Trophoblast cell (in vitro differentiated cells and primary cell): Measurements from ENCODE around the gene UIMC1.

Experiments
- DNase-seq, 2 donors: peaks; one replicate each; pipeline ENCODE4 v3.0.0-alpha.2; 2016
- H2AFZ ChIP-seq: 2 replicates; pipeline ENCODE4 v1.6.1; 2013; ENCODE audit warnings: low read length, moderate library complexity, mild to moderate bottlenecking; ENCODE audit not compliant: insufficient read depth, poor library complexity
- H2AK5ac ChIP-seq: 2 replicates; pipeline ENCODE4 v1.6.1; 2013; ENCODE audit warnings: mild to moderate bottlenecking, low read length
- H2BK120ac ChIP-seq: 2 replicates; pipeline ENCODE4 v1.6.1; 2013; ENCODE audit warnings: low read length, mild to moderate bottlenecking, moderate library complexity; ENCODE audit not compliant: insufficient read depth, poor library complexity
- H2BK12ac ChIP-seq: 2 replicates; pipeline ENCODE4 v1.6.1; 2013; ENCODE audit warnings: mild to moderate bottlenecking, low read length, moderate library complexity
- H2BK5ac ChIP-seq: 2 replicates; pipeline ENCODE4 v1.6.1; 2013; ENCODE audit warnings: low read length, low read depth, moderate library complexity, mild to moderate bottlenecking; ENCODE audit not compliant: poor library complexity
- H3K14ac ChIP-seq: 2 replicates; pipeline ENCODE4 v1.6.1; 2013; ENCODE audit warnings: mild to moderate bottlenecking, low read length
- H3K18ac ChIP-seq: 2 replicates; pipeline ENCODE4 v1.6.1; 2013; ENCODE audit warnings: mild to moderate bottlenecking, low read length
- H3K23ac ChIP-seq: 2 replicates; pipeline ENCODE4 v1.6.1; 2013; ENCODE audit warnings: low read length
- H3K27ac ChIP-seq: 2 replicates; pipeline ENCODE4 v1.5.1; 2013; ENCODE audit warnings: low read depth, mild to moderate bottlenecking, inconsistent platforms, low read length, moderate library complexity
- H3K27me3 ChIP-seq: 2 replicates; pipeline ENCODE4 v1.6.1; 2013; ENCODE audit warnings: inconsistent platforms, mild to moderate bottlenecking, low read length, moderate library complexity; ENCODE audit not compliant: insufficient read depth
- H3K36me3 ChIP-seq, 2 experiments: 1 replicate in 1 of 2; 2 replicates in 1 of 2; pipeline ENCODE4 v1.6.1; 2013; ENCODE audit warnings: low read length in 2 of 2, mild to moderate bottlenecking in 2 of 2, moderate library complexity in 1 of 2; ENCODE audit not compliant: insufficient read depth in 2 of 2, control insufficient read depth in 1 of 2
- H3K4ac ChIP-seq: 2 replicates; pipeline ENCODE4 v1.6.1; 2013; ENCODE audit warnings: low read depth, mild to moderate bottlenecking, low read length, moderate library complexity
- H3K4me1 ChIP-seq, 2 experiments: 1 replicate in 1 of 2; 2 replicates in 1 of 2; pipeline ENCODE4 v1.6.1; 2013; ENCODE audit warnings: low read length in 2 of 2, mild to moderate bottlenecking in 2 of 2, moderate library complexity in 1 of 2; ENCODE audit not compliant: insufficient read depth in 2 of 2, control insufficient read depth in 1 of 2
- H3K4me2 ChIP-seq: 2 replicates; pipeline ENCODE4 v1.6.1; 2013; ENCODE audit warnings: inconsistent platforms, mild to moderate bottlenecking, low read length, moderate library complexity
- H3K4me3 ChIP-seq: 2 replicates; pipeline ENCODE4 v1.5.1; 2013; ENCODE audit warnings: mild to moderate bottlenecking, low read depth, low read length, inconsistent platforms
- H3K79me1 ChIP-seq: one replicate; pipeline ENCODE4 v1.6.1; 2013; ENCODE audit warnings: low read length
- H3K79me2 ChIP-seq: 2 replicates; pipeline ENCODE4 v1.6.1; 2013; ENCODE audit warnings: low read length, mild to moderate bottlenecking; ENCODE audit not compliant: control insufficient read depth, insufficient read depth, poor library complexity
- H3K9ac ChIP-seq: 2 replicates; pipeline ENCODE4 v1.6.1; 2013; ENCODE audit warnings: mild to moderate bottlenecking, low read length
- H3K9me3 ChIP-seq: 2 replicates; pipeline ENCODE4 v1.6.1; 2013; ENCODE audit warnings: low read depth, mild to moderate bottlenecking, control low read depth, inconsistent platforms, low read length; ENCODE audit not compliant: insufficient read depth
- H4K12ac ChIP-seq: 2 replicates; pipeline ENCODE4 v1.6.1; 2013; ENCODE audit warnings: low read depth, mild to moderate bottlenecking, low read length, moderate library complexity
- H4K8ac ChIP-seq: 2 replicates; pipeline ENCODE4 v1.6.1; 2013; ENCODE audit warnings: low read depth, mild to moderate bottlenecking, low read length, moderate library complexity
- H4K91ac ChIP-seq: one replicate; pipeline ENCODE4 v1.6.1; 2013; ENCODE audit warnings: low read depth, mild to moderate bottlenecking, low read length, moderate library complexity
- WGBS: extraction: QIAGEN DNeasy Blood & Tissue Kit; methylation state at CpG from one replicate; pipeline ENCODE4 v1.1.7; 2013; ENCODE audit warnings: missing lambda C conversion rate; ENCODE audit not compliant: insufficient read length, insufficient coverage; ENCODE audit errors: extremely low coverage; 5-methylcytosine and 5-hydroxymethylcytosine counted together

The UIMC1 gene

GRCh38 chr5:176857216-176857893 lies 149.2 kb downstream of the UIMC1 start:
- Histone ChIP-seq H2BK120ac (no peak overlapping the region), H2BK12ac (no peak overlapping the region), H2AFZ (no peak overlapping the region), H3K79me1 (no peaks in the 10 kb centered on the region), H3K27ac (no peak overlapping the region), H4K91ac (no peak overlapping the region), H3K9me3 (peaks cover 1% of the 10 kb centered on the region), H3K4ac (no peak overlapping the region), H3K79me2 (no peaks in the 10 kb centered on the region), H3K27me3 (no peaks in the 10 kb centered on the region), H3K23ac (no peak overlapping the region), H2AK5ac (no peak overlapping the region), H2BK5ac (no peak overlapping the region), H3K4me3 (no peak overlapping the region), H3K9ac (no peak overlapping the region), H3K14ac (no peak overlapping the region), H3K4me2 (no peak overlapping the region), H3K18ac (no peak overlapping the region), H3K4me1 (no peaks in the 10 kb centered on the region), H3K36me3 (no peaks in the 10 kb centered on the region), H4K8ac (no peak overlapping the region), H4K12ac (no peak overlapping the region)
- WGBS, result no CpG with 5 or more reads among the region's 19 CpGs
- DNase-seq, result no peak

GRCh38 chr5:176856746-176857145 lies 149.8 kb downstream of the UIMC1 start:
- no CpG with 5 or more reads among the region's 8 CpGs for WGBS
- Histone ChIP-seq H3K27ac (no peak overlapping the region), H3K23ac (no peak overlapping the region)

GRCh38 chr5:176855598-176855997 lies 151.0 kb downstream of the UIMC1 start:
- Histone ChIP-seq H3K4me1 (no peaks in the 10 kb centered on the region), H3K18ac (no peak overlapping the region), H3K4ac (no peak overlapping the region), H3K27me3 (no peaks in the 10 kb centered on the region), H3K4me2 (no peak overlapping the region), H3K27ac (no peak overlapping the region), H2AK5ac (no peak overlapping the region), H3K23ac (no peak overlapping the region), H2BK120ac (no peak overlapping the region), H2AFZ (no peak overlapping the region), H3K9me3 (no peaks in the 10 kb centered on the region), H2BK12ac (no peak overlapping the region), H3K9ac (no peak overlapping the region), H4K91ac (no peak overlapping the region), H3K79me2 (no peaks in the 10 kb centered on the region), H4K8ac (no peak overlapping the region), H2BK5ac (no peak overlapping the region), H3K14ac (no peak overlapping the region), H4K12ac (no peak overlapping the region), H3K36me3 (no peaks in the 10 kb centered on the region), H3K4me3 (no peak overlapping the region), H3K79me1 (no peaks in the 10 kb centered on the region)
- no CpG with 5 or more reads among the region's 18 CpGs for WGBS
- no peak for DNase-seq

More at GRCh38 chr5:176856746-176857145, 149.8 kb downstream of the UIMC1 start:
- no peak overlapping the region for H2BK120ac ChIP-seq
- H3K79me1 ChIP-seq, result no peaks in the 10 kb centered on the region
- no peak overlapping the region for H3K9ac ChIP-seq
- no peak overlapping the region for H4K8ac ChIP-seq
- H2AK5ac ChIP-seq, result no peak overlapping the region
- H4K12ac ChIP-seq, result no peak overlapping the region
- no peaks in the 10 kb centered on the region for H3K4me1 ChIP-seq
- no peaks in the 10 kb centered on the region for H3K36me3 ChIP-seq
- DNase-seq, result no peak
- H2BK12ac ChIP-seq, result no peak overlapping the region
- peaks cover 1% of the 10 kb centered on the region for H3K9me3 ChIP-seq
- H3K14ac ChIP-seq, result no peak overlapping the region
- H3K27me3 ChIP-seq, result no peaks in the 10 kb centered on the region
- H3K4me2 ChIP-seq, result no peak overlapping the region
- no peak overlapping the region for H3K4me3 ChIP-seq
- H2BK5ac ChIP-seq, result no peak overlapping the region
- no peak overlapping the region for H4K91ac ChIP-seq
- H3K18ac ChIP-seq, result no peak overlapping the region
- no peak overlapping the region for H2AFZ ChIP-seq
- no peaks in the 10 kb centered on the region for H3K79me2 ChIP-seq
- no peak overlapping the region for H3K4ac ChIP-seq
